GM10266 (cell line): ENCODE measurements around the gene SYNJ1.
"Not testable (repeated sequence)": the region's sequence is repeated elsewhere in the genome, so short reads cannot be mapped to it uniquely, and the experiment has no call there.

Source experiments
- DNase-seq: peaks from one replicate; pipeline ENCODE4 v3.0.0; 2012; ENCODE audit errors: extremely low spot score
- TF ChIP-seq, protein P1 (sequence below): IDR thresholded peaks from 2 replicates; pipeline ENCODE4 v1.5.1; 2012; ENCODE audit warnings: mild to moderate bottlenecking, low read depth; ENCODE audit not compliant: control insufficient read depth, insufficient read depth; ENCODE audit errors: missing control alignments

Gene SYNJ1

DNA sequence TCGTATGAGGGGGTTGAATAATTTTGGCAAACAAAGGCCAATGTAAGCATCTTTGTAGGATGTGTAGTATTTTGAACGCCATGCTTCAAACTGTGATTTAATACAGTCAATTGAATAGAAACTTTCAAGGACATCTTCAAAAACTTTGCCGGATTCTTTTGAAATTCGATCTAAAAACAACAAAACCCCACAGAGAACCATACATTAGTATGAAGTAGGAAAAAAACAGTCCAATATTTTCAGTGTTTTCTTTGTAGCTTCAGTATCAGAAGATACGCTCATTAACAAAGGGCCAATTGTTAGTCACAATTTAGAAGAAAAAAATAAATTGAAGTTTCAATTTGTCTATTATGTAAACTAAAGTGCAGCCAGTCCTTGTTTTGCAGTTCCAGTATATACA is 20.7 kb upstream of the SYNJ1 start:
- no peak for DNase-seq
- TF ChIP-seq, protein P1, sequence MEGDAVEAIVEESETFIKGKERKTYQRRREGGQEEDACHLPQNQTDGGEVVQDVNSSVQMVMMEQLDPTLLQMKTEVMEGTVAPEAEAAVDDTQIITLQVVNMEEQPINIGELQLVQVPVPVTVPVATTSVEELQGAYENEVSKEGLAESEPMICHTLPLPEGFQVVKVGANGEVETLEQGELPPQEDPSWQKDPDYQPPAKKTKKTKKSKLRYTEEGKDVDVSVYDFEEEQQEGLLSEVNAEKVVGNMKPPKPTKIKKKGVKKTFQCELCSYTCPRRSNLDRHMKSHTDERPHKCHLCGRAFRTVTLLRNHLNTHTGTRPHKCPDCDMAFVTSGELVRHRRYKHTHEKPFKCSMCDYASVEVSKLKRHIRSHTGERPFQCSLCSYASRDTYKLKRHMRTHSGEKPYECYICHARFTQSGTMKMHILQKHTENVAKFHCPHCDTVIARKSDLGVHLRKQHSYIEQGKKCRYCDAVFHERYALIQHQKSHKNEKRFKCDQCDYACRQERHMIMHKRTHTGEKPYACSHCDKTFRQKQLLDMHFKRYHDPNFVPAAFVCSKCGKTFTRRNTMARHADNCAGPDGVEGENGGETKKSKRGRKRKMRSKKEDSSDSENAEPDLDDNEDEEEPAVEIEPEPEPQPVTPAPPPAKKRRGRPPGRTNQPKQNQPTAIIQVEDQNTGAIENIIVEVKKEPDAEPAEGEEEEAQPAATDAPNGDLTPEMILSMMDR = no peak

DNA sequence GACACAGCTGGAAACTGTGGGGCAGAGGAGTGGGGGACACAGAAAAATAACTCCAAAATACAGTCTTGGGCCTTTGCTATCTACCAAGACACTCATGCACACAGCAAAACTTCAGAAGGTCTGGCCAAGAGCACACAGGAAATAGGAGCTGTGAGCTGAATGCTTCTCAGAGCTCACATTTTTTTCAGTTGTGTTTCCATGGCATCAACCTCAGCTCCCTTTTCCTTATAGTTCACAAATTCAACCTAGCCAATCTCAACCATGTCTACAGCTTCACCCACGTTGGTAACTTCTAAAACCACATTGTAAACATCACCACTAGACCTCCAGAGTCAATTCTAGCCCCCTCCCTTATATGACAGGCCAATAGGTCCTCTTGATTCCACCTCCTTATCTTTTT is 19.6 kb upstream of the SYNJ1 start:
- no peak for DNase-seq
- TF ChIP-seq, protein P1 = no peak

DNA sequence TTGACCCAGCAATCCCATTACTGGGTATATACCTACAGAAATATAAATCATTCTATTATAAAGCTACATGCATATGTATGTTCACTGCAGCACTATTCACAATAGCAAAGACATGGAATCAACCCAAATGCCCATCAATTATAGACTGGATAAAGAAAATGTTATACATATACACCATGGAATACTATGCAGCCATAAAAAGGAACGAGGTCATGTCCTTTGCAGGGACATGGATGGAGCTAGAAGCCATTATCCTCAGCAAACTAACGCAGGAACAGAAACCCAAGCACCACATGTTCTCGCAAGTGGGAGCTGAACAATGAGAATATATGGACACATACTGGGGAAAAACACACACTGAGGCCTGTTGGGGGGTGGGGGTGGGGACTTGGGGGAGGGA is 18.9 kb upstream of the SYNJ1 start:
- DNase-seq = not testable (repeated sequence)

- TF ChIP-seq, protein P1 = no peak
- no peak for DNase-seq
These were observed 14.6 kb upstream of the SYNJ1 start for GRCh38 chr21:32742396-32742795.

- DNase-seq = no peak
- TF ChIP-seq, protein P1 = no peak
These were observed 13.5 kb upstream of the SYNJ1 start for GRCh38 chr21:32741336-32741735.

- TF ChIP-seq, protein P1 = no peak
- DNase-seq = no peak
These were observed 12.1 kb upstream of the SYNJ1 start for GRCh38 chr21:32739946-32740345.

GRCh38 chr21:32736083-32736482 is 8.3 kb upstream of the SYNJ1 start:
- not testable (repeated sequence) for DNase-seq

- TF ChIP-seq, protein P1 = no peak
- no peak for DNase-seq
These were observed 7.7 kb upstream of the SYNJ1 start for GRCh38 chr21:32735524-32735923.
